Chondrocyte (in vitro differentiated cells): Measurements from ENCODE around the gene DLX3. TPM values are rescaled to one million over a fixed set of nuclear protein-coding genes. Genes with fewer than 3 reads are reported as not detected.

Source experiments
- DNase-seq: peaks from one replicate; pipeline ENCODE4 v3.0.0; 2021; ENCODE audit warnings: mixed read lengths, low spot score
- H3K27ac Mint-ChIP-seq: one replicate; pipeline ENCODE4 v1.8.0; 2021; ENCODE audit warnings: mild to moderate bottlenecking, moderate library complexity, mixed read lengths; ENCODE audit not compliant: unreplicated experiment
- H3K27me3 Mint-ChIP-seq: 2 replicates; pipeline ENCODE4 v1.8.0; 2021; ENCODE audit warnings: low read depth, mixed read lengths
- H3K36me3 Mint-ChIP-seq: 2 replicates; pipeline ENCODE4 v1.8.0; 2021; ENCODE audit warnings: low read depth, mixed read lengths
- H3K4me1 Mint-ChIP-seq: 2 replicates; pipeline ENCODE4 v1.8.0; 2021; ENCODE audit warnings: low read depth, mild to moderate bottlenecking, mixed read lengths
- H3K4me3 Mint-ChIP-seq: one replicate; pipeline ENCODE4 v1.8.0; 2021; ENCODE audit warnings: mild to moderate bottlenecking, moderate library complexity, mixed read lengths; ENCODE audit not compliant: unreplicated experiment
- H3K9me3 Mint-ChIP-seq: 2 replicates; pipeline ENCODE4 v1.8.0; 2021; ENCODE audit warnings: low read depth, mixed read lengths
- total RNA-seq: library from RNA; stranded (reverse); gene quantifications from 3 replicates; pipeline ENCODE4 v1.2.1, GENCODE V29; 2021
- TF ChIP-seq, protein P1 (sequence below): fragments of 200-600 bp; sonication (generic); IDR thresholded peaks from 2 replicates; pipeline ENCODE4 v1.5.0; 2021; ENCODE audit warnings: antibody characterized with exemption, mild to moderate bottlenecking, moderate library complexity

The DLX3 gene
- total RNA-seq, 1 donor from 2014 or later = 0.10 TPM

DNA sequence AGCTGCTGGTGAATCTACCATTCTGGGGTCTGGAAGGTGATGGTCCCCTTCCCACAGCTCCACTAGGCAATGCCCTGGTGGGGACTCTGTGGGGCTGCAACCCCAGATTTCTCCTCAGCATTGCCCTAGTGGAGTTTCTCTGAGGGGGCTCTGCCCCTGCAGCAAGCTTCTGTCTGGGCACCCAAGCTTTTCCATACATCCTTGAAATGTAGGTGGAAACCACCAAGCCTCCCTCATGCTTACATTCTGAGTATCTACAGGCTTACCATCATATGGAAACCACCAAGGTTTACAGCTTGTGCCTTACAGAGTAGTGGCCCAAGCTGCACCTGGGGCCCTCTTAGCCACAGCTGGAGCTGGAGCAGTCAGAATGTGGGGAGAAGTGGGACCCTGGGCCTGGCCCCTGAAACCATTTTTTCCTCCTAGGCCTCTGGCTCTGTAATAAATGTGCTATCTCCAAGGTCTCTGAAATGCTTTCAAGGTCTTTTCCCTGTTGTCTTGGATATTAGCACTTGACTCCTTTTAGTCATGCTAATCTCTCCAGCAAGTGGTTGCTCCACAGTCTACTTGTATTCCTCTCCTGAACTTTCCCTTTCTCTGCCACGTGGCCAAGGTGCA is 19.6 kb upstream of the DLX3 start:
- no peak overlapping the region for H3K27ac Mint-ChIP-seq
- H3K4me3 Mint-ChIP-seq = no peak overlapping the region
- TF ChIP-seq, protein P1, sequence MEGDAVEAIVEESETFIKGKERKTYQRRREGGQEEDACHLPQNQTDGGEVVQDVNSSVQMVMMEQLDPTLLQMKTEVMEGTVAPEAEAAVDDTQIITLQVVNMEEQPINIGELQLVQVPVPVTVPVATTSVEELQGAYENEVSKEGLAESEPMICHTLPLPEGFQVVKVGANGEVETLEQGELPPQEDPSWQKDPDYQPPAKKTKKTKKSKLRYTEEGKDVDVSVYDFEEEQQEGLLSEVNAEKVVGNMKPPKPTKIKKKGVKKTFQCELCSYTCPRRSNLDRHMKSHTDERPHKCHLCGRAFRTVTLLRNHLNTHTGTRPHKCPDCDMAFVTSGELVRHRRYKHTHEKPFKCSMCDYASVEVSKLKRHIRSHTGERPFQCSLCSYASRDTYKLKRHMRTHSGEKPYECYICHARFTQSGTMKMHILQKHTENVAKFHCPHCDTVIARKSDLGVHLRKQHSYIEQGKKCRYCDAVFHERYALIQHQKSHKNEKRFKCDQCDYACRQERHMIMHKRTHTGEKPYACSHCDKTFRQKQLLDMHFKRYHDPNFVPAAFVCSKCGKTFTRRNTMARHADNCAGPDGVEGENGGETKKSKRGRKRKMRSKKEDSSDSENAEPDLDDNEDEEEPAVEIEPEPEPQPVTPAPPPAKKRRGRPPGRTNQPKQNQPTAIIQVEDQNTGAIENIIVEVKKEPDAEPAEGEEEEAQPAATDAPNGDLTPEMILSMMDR = no peak
- peaks cover 7% of the 10 kb centered on the region for H3K4me1 Mint-ChIP-seq
- H3K36me3 Mint-ChIP-seq = peaks cover 4% of the 10 kb centered on the region
- peaks cover 8% of the 10 kb centered on the region for H3K27me3 Mint-ChIP-seq
- no peak for DNase-seq
- peaks cover 29% of the 10 kb centered on the region for H3K9me3 Mint-ChIP-seq

DNA sequence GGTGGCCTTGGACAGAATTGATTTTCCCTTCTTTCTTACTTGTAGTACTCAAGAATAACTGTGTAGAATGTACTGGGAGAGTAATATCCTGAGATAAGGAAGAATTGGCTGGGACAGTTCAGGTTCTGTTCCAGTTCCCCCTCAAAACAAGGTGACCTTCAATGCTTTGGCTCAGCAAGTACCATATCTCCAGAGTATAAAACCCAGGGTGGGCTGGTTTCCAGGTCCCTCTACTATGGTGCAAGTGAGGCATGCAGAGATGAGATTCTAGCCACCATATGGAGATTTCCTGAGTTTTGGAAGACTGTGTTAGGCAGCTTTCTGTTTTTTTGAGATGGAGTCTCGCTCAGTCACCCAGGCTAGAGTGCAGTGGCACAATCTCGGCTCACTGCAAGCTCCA is 18.1 kb upstream of the DLX3 start:
- Mint-ChIP-seq H3K27ac (no peak overlapping the region), H3K4me3 (no peak overlapping the region), H3K27me3 (peaks cover 20% of the 10 kb centered on the region), H3K9me3 (peaks cover 38% of the 10 kb centered on the region), H3K4me1 (no peaks in the 10 kb centered on the region), H3K36me3 (peaks cover 9% of the 10 kb centered on the region)
- DNase-seq = no peak
- TF ChIP-seq, protein P1 = no peak

DNA sequence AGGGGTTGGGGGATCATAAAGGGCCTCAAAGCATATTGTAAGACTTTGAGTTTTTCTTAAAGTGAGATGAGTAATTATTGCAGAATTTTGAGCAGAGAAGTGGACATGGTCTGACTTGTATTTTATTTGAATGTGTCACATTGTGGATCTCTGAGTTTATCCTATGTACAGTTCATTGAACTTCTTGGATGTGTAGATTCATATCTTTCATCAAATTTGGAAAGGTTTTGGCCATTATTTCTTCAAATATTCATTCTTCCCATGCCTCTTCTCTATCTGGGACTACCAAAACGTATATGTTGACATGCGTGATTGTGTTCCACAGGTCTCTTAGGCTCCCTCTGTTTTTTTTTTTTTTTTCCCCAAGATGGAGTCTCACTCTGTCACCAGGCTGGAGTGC is 14.3 kb upstream of the DLX3 start:
- H3K36me3 Mint-ChIP-seq = peaks cover 5% of the 10 kb centered on the region
- peaks cover 35% of the 10 kb centered on the region for H3K27me3 Mint-ChIP-seq
- H3K4me3 Mint-ChIP-seq = no peak overlapping the region
- H3K27ac Mint-ChIP-seq = no peak overlapping the region
- peaks cover 30% of the 10 kb centered on the region for H3K9me3 Mint-ChIP-seq
- no peak for DNase-seq
- no peaks in the 10 kb centered on the region for H3K4me1 Mint-ChIP-seq
- TF ChIP-seq, protein P1 = no peak

DNA sequence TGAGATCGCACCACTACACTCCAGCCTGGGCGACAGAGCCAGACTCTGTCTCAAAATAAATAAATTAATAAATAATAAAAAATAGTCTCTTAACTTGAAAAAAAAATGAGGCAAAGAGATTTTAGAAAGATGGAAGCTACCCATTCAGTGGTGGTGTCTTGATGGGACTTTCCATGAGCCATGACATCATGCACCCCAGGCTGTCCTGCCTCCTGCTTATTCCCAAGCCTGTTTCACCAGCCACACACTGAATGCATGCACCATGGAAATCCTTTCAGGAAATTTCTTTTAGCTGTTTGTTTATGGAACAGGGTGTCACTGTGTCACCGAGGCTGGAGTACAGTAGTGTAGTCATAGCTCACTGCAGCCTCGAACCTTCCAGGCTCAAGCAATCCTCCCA is 8.9 kb upstream of the DLX3 start:
- TF ChIP-seq, protein P1 = no peak
- Mint-ChIP-seq H3K4me1 (no peaks in the 10 kb centered on the region), H3K36me3 (peaks cover 2% of the 10 kb centered on the region), H3K4me3 (no peak overlapping the region), H3K27ac (no peak overlapping the region), H3K9me3 (peaks cover 6% of the 10 kb centered on the region), H3K27me3 (peaks cover 57% of the 10 kb centered on the region)
- DNase-seq = peak; percentile 19

DNA sequence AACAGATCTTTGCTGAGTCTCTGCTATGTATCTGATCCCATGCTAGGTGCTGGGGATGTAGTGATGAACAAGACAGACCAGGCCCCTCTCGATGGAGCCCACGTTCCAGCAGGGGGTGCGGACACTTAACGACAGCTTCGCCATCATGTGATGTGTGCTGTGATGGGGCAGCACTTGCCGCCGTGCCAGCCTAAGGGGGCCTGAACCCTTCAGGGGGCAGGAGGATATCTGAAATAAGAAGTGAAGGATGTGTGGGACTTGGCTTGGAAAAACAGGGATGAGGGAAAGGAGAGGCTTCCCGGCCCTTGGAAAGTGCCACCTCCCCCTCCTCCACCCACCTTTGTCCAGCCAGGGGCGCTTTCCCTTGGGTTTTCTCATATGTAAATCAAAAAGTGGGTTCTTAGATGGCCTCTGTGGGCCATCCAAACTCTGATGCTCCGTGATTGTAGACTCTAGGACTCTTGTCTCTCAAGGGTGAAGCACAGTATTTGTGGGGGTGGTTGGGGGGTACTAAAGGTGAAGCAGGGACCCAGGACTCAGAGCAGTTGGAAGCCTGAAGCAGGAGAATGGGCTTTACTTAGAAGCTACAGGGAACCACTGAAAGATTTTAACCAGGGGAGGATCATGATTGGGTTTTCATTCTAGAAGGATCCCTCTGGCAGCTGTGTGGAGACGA is 4.0 kb upstream of the DLX3 start:
- DNase-seq = no peak

More for the DNA sequence above, 4.0 kb upstream of the DLX3 start:
- TF ChIP-seq, protein P1 = no peak
- peaks cover 24% of the 10 kb centered on the region for H3K4me1 Mint-ChIP-seq
- H3K27me3 Mint-ChIP-seq = peaks cover 63% of the 10 kb centered on the region
- H3K9me3 Mint-ChIP-seq = no peaks in the 10 kb centered on the region
- H3K27ac Mint-ChIP-seq = no peak overlapping the region
- H3K4me3 Mint-ChIP-seq = no peak overlapping the region
- H3K36me3 Mint-ChIP-seq = peaks cover 2% of the 10 kb centered on the region
